ENCODE data around the gene OTUD6A. TPM values are rescaled to one million over a fixed set of nuclear protein-coding genes. Genes with fewer than 3 reads are reported as not detected.

OTUD6A gene
- total RNA-seq: not detected

- ATAC-seq: no peak
- intact Hi-C loops (cut with DNase I): no loop called here
- Histone ChIP-seq H3K4me3 (no peak within 1 kb of the TSS), H3K27me3 (no peaks in the 10 kb centered on the region), H3K27ac (no peak within 1 kb of the TSS), H3K36me3 (replicated peaks in 1 of 2; ENCODE audit: insufficient read depth in 1 of 2, low read depth in 2 of 2) (no peaks in the 10 kb centered on the region), H3K9me3 (no peaks in the 10 kb centered on the region), H3K4me1 (no peaks in the 10 kb centered on the region)
- 88 to 99% methylated on average over 8 to 9 of the region's 14 CpGs for WGBS, 2 donors
- DNase-seq: no peak
- TF ChIP-seq CTCF (IDR thresholded peaks at IDR 0.05) (no peak), POLR2A (IDR thresholded peaks at IDR 0.05) (no peak)
These were observed at the start of gene OTUD6A for GRCh38 chrX:70062076-70062475. Gene OTUD6A, plus strand, starts transcription at chrX:70062457. Its CDS starts 68 bp downstream, at chrX:70062525.

GRCh38 chrX:70012756-70013155 lies 49.5 kb upstream of the OTUD6A start:
- intact Hi-C loops (cut with DNase I): no loop called here
- ATAC-seq: no peak
- no peak overlapping the region for H3K27ac ChIP-seq

GRCh38 chrX:70013466-70014381 lies 48.5 kb upstream of the OTUD6A start:
- intact Hi-C loops (cut with DNase I): no loop called here
- Histone ChIP-seq H3K4me3 (no peak overlapping the region), H3K27ac (peak overlapping the region in 2 of 4 donors; percentile 21 to 44), H3K4me1 (no peaks in the 10 kb centered on the region), H3K27me3 (no peaks in the 10 kb centered on the region), H3K36me3 (replicated peaks in 1 of 2; ENCODE audit: insufficient read depth in 1 of 2, low read depth in 2 of 2) (no peaks in the 10 kb centered on the region), H3K9me3 (no peaks in the 10 kb centered on the region)
- WGBS, 2 donors: 24 to 32% methylated on average over 2 to 4 of the region's 5 CpGs
- peak; percentile 58 for ATAC-seq
- DNase-seq: peak; percentile 15 to 67 (median 39)
- TF ChIP-seq POLR2A (IDR thresholded peaks at IDR 0.05): no peak
- TF ChIP-seq CTCF (IDR thresholded peaks at IDR 0.05): no peak

More at GRCh38 chrX:70012756-70013155, 49.5 kb upstream of the OTUD6A start:
- Histone ChIP-seq H3K4me1 (no peaks in the 10 kb centered on the region), H3K9me3 (no peaks in the 10 kb centered on the region), H3K4me3 (no peak overlapping the region), H3K36me3 (replicated peaks in 1 of 2; ENCODE audit: insufficient read depth in 1 of 2, low read depth in 2 of 2) (no peaks in the 10 kb centered on the region), H3K27me3 (no peaks in the 10 kb centered on the region)
- 91% methylated on average over 4 of the region's 4 CpGs; no CpG with 5 or more reads in 1 of the 2 donors for WGBS, 2 donors
- TF ChIP-seq CTCF (IDR thresholded peaks at IDR 0.05) (no peak), POLR2A (IDR thresholded peaks at IDR 0.05) (no peak)
- DNase-seq: no peak

- ATAC-seq (no peak), DNase-seq (no peak)
- H3K36me3 ChIP-seq (replicated peaks in 1 of 2; ENCODE audit: insufficient read depth in 1 of 2, low read depth in 2 of 2): no peaks in the 10 kb centered on the region
- WGBS, 2 donors: 93 to 94% methylated on average over 2 of the region's 2 CpGs
- H3K9me3 ChIP-seq: no peaks in the 10 kb centered on the region
- intact Hi-C loops (cut with DNase I): no loop called here
- no peaks in the 10 kb centered on the region for H3K4me1 ChIP-seq
- H3K4me3 ChIP-seq: no peak overlapping the region
- H3K27ac ChIP-seq: no peak overlapping the region
- no peaks in the 10 kb centered on the region for H3K27me3 ChIP-seq
- TF ChIP-seq CTCF (IDR thresholded peaks at IDR 0.05): no peak
- TF ChIP-seq POLR2A (IDR thresholded peaks at IDR 0.05): no peak
These were observed 45.7 kb upstream of the OTUD6A start for GRCh38 chrX:70016513-70016912.

Data from body of pancreas (tissue), 4 donors.